GM19467 (cell line): ENCODE measurements around the gene AP5S1.
A peak's percentile ranks its signal among the peaks of the same experiment; 100 is the strongest.

Source experiments
- ATAC-seq: cut with Tn5 transposase; IDR thresholded peaks from one replicate; pipeline ENCODE4 v1.9.1; 2021; ENCODE audit warnings: mild to moderate bottlenecking, moderate library complexity; ENCODE audit not compliant: unreplicated experiment

Gene AP5S1, protein sequence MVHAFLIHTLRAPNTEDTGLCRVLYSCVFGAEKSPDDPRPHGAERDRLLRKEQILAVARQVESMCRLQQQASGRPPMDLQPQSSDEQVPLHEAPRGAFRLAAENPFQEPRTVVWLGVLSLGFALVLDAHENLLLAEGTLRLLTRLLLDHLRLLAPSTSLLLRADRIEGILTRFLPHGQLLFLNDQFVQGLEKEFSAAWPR

GRCh38 chr20:3820048-3820900 lies at the start of gene AP5S1:
Gene AP5S1, plus strand, starts transcription at chr20:3820547. Its CDS starts 1,571 bp downstream, at chr20:3822118.
- peak; percentile 81 for ATAC-seq

GRCh38 chr20:3771552-3772058 lies 48.7 kb upstream of the AP5S1 start:
- no peak for ATAC-seq

- ATAC-seq, result no peak
Measured at GRCh38 chr20:3775457-3776108, 44.8 kb upstream of the AP5S1 start.

DNA sequence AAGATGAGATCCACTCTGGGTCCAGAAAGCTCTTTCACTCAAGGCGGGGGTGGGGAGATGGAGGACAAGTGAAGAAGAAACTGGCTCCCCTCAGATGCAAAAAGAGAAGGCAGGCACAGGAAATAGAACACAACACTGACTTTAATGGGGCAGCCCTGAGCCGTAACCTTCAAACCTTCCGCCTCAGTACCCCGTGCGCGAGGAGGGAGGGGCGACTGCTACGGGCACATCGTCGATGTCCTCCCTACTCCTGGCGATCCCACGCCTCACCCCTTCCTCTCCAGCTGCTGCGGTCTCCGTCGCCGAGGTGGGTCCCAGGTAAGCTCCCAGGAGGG lies 43.0 kb upstream of the AP5S1 start:
- ATAC-seq, result no peak

DNA sequence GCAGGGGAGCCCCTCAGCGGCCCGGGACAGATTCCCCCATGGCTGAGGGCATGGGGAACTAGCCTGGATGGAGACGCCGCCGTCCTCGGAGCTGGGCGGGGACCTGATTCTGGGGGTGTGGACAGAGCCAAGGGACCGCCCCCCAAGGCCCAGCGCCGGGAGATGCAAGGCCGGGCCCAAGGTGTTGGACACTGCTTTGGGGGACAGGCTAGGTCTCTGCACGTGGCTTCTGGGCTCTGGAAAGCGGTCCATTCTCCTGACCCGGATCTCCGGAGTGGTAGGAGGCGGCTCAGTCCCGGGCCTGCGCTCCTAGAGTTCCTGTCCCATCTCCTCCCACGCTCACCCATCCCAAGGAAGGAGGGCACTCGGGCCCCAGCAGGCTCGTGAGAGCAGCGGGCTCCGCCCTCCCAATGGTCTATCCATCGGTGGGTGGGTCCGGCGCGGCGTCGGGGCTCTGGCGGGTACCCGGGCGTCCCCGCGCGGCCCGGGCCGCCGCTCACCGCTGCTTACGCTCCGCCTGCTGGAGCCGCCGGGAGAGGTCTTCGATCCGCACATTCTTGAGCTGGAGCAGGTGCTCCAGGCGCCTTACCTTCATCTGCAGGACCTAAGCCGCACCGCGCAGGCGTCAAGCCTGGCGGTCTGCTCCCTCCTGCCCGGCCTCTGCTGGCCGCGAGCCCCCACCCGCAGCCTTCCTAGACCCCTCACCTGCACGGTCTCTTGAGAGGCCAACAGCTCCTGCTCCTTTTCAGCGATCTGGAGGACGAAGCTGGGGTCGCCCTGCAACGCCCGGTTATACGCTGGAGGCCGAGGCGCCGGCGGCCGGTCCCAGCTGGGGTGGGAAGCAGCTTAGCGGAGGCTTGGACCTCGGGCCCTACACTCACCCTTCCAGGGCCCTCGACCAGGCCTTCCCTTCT lies 42.4 kb upstream of the AP5S1 start:
- no peak for ATAC-seq

GRCh38 chr20:3778976-3779375 lies 41.4 kb upstream of the AP5S1 start:
- ATAC-seq, result no peak

- ATAC-seq, result no peak
Measured at GRCh38 chr20:3781153-3781910, 39.0 kb upstream of the AP5S1 start, which contains the start of gene SPEF1. Gene SPEF1, minus strand, starts transcription at chr20:3781448. Its CDS starts 161 bp downstream, at chr20:3781287.

DNA sequence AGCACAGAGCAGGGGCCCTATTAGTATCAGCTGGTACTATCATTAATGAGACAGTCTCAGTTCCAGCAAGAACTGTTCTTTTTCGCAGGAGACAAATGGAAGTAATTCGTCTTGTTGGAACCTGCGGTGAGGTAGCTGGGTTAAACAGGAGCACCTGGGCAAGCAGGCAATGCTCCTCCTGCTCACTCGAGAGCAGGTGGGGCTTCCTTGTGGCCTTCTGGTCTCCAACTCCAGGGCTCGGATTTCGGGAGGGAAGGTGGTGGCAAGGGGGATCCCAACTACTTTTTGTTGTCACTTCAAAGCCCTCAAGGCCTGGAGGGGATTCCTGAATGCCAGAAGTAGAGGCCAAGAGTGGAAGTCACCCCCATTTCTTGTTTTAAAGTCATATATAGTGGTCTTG lies 37.8 kb upstream of the AP5S1 start:
- no peak for ATAC-seq

DNA sequence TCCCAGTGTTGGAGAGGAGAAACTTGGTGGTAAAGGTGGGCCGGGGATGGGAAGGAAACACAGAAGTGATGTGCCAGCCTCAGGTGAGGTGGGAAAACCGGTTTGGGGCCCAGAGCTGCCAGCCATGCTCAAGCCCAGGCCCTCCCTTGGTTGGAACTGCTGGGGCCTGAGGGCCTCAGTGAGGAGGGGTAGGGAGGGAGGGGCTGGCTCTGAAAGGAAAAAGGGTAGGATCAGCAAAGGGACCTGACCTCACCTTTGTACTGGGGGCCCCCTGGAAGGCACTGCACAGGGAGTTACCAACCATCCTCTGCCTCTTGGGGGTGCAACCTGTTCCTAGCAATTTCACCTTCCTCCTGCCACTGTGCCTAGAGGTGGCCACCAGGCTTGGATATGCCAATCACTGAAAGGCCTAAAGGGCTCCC lies 37.3 kb upstream of the AP5S1 start:
- no peak for ATAC-seq

DNA sequence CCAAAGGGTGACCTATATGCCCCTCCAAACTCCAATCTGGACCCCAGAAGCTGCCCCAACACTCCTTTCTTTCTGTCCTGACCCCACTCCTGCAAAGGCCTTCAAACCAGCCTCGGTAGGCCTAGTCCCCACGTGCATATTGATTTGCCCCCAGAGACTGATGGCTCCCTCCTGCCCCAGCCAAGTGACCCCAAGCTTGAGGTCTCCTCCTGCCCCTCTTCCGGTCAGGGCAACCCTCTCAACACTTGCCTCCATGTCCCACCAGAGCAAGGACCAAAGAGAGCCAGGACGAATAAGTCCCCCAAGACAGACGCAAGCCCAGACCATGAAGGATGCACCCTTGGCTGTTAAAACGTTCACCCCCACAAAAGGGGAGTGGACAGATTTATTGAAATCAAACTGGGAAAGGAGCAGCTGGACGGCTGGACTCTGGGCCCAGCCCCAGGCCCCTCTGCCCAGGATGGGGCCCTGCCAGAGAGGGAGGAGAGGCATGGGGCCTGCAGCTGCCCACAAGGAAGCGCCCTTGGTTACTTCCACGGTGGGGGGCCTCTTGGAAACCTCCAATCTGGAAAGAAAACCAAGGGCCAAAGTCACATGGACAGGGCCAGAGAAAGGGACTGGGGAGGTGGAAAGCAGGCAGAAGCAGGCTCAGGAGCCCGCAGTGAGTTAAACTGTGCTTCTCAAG lies 36.7 kb upstream of the AP5S1 start:
- ATAC-seq, result no peak

DNA sequence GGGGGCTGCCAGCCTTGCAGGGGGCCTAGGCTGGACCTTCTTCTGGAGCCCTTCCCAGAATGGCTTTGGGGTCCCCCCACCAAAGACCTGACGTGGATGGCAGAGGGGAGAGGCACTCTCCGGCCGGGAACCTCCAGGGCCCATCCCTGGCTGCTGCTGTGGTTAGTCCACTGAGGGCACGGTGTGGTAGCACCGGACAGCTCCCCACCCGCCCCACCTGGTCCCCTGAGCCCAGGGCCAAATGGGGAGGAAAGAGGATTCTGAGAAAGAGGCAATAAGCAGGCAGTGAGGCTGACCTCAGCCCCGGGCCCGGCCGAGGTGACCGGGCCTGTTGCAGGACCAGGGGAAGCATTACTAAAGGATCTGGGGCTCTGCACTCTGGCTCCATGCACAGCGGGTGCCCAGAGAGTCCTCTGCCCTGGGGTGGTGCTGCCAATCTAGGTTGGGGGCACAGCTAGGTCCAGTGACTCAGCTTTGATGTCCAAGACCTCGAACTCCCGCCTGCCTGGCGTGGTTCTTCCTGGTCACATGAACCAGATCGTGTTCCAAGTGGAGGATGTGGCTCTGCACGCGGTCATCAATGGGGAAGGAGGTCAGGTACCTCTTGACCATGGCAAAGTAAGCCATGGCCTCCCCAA lies 36.0 kb upstream of the AP5S1 start:
- no peak for ATAC-seq

DNA sequence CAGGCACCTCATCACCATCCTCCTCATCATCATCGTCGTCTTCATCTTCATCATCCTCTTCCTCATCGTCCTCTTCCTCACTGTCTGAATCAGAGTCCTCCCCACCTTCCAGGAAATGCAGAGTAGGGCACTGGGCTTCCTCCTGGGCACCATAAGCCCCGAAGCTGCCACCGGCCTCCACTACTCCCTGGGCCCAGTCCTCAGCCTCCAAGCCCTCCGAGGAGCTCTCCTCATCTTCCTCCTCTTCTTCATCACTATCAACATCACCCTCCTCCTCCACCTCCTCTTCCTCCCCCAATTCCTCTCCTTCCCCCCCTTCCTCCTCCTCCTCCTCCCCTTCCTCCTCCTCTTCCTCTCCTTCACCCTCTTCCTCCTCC lies 35.5 kb upstream of the AP5S1 start:
- no peak for ATAC-seq

GRCh38 chr20:3785240-3786125 lies 34.9 kb upstream of the AP5S1 start:
- ATAC-seq, result no peak

GRCh38 chr20:3786126-3786484 lies 34.2 kb upstream of the AP5S1 start:
- ATAC-seq, result peak; percentile 18

- peak; percentile 71 for ATAC-seq
Measured at GRCh38 chr20:3786665-3787323, 33.6 kb upstream of the AP5S1 start, which contains the start of gene CENPB. Gene CENPB, minus strand, starts transcription at chr20:3786740. Its CDS starts 257 bp downstream, at chr20:3786483.

- no peak for ATAC-seq
Measured at GRCh38 chr20:3787324-3788014, 32.9 kb upstream of the AP5S1 start.

- no peak for ATAC-seq
Measured at GRCh38 chr20:3788685-3789155, 31.6 kb upstream of the AP5S1 start.
